RPMI8226 (cell line): ENCODE results near the gene SKIC3.

Experiments
- DNase-seq: peaks from one replicate; pipeline ENCODE4 v3.0.0-alpha.2; 2015

SKIC3 gene

DNA sequence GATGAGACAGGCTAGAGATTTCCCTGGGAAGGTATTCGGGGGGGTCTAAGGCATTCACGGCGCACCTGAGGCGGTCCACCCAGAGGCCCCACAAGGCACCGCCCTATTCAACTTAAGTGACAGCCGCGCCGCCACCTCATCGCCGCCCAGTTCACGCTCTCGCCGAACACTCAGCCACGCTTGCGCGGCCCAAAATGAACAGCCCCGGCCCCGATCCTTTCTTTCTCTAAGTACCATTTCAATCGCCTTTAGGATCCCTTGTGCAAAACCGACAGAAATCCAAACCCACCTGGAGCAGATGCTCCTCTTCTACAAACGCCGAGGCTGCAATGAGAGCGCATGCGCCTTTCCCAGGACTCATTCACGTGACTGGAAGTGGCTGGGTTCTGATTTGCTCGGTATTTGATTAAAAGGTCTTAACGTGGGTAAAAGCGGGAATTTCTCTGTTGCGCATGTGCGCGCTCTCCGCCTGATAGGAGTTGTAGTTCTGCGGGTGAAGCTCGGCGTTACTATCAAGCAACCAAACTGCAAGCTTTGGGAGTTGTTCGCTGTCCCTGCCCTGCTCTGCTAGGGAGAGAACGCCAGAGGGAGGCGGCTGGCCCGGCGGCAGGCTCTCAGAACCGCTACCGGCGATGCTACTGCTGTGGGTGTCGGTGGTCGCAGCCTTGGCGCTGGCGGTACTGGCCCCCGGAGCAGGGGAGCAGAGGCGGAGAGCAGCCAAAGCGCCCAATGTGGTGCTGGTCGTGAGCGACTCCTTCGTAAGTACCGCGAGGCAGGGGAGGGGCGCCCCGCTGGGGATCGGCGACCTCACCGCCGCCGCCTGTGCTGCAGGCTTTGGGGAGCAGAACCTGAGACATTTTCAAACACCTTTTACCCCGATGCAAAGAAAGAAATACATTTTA is at the start of gene SKIC3, which contains the start of gene ARSK:
SKIC3 (minus strand) TSS at position 331 of the 902 bp plus-strand sequence. CDS start 7,827 bp downstream, outside the sequence.
ARSK (plus strand) TSS at position 455 of the 902 bp plus-strand sequence; CDS start at position 633, 178 bp downstream.
- peak; percentile 99 for DNase-seq

DNA sequence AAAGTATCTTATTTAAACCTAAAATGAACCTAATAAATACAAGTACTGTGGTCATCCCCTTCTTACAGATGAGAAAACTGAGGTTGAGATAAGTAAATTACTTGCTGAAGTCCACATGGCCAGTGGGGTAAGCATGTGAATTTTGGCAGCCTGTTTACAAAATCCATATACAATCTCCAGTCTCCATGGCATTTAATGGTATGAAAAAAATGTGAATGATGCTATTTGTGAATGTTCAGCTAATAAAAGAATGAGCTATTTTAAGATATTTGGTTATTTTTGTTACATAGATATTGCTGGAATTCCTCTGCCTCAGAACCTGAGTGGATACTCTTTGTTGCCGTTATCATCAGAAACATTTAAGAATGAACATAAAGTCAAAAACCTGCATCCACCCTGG is 45.8 kb upstream of the SKIC3 start:
- DNase-seq = no peak

DNA sequence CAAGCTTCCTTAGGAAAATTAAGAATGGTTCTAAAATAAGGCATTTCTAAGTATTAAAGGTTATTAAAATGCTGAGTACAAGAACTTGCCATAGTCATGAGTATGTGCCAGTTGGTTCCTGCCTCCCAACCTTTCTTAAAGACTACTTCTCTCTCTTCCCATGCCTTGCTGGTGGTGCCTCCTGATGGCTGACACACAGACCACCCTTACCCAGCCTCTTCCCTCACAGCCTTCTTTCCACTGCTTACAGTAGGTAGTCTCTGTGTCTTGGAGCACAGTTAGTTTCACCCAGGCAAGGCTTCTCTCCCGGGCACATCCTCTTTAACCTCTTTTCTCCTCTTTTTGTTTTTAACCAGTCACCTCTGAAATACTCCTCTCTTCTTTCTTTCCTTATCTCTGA is 44.5 kb upstream of the SKIC3 start:
- no peak for DNase-seq

- no peak for DNase-seq
These were observed 40.6 kb upstream of the SKIC3 start for GRCh38 chr5:95595289-95595931.

DNA sequence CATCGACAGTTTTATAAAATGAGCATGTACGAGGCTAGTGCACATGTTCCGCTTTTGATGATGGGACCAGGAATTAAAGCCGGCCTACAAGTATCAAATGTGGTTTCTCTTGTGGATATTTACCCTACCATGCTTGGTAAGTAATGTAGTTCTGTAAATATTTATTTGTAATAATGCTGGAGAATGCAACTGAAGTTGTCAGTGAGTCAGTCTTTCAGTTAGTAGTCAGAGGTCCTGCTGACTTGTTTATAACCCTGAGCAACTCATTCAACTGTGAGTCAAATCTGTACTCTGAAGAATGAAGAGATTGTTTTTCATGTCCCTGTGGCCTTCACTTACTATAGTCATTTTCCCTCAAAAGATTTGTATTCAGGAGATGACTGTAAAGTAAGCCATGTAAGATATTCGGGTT is 36.7 kb upstream of the SKIC3 start:
- no peak for DNase-seq

DNA sequence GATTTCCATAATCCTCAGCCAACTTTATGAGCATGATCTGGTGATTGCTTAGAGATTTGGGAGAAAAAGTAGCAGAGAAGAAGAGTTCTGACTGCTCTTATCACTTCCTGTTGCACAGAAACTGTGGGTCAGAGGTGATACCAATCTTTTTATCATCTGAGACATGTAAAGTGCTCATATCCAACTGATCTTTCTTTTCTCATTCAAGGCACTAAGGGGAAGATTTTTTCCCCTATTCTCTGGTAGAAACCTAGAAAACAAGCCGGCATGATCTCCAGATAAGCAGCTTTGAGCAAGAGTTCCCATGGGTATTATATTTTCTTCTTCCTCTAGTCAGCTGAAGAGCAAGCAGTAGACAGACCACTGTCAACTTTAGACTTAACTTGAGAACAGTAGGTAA is 36.1 kb upstream of the SKIC3 start:
- no peak for DNase-seq

DNA sequence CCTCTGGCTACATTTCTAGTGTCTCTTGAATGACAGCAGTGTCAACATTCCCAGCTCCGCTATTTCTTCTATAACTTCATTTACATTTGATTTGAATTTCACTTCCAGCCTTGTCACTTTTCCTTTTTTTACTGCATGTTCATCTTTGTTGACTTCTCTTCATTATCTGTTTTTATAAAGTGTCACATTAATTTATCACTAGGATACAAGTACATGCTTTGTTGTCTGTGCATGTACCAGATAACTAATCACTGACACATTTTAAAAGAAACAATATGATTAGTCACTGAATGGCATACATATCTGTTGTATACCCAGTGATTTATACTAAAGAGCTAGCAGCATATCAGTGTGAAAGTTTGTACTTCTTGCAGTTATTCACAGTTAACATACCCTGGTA is 29.2 kb upstream of the SKIC3 start:
- DNase-seq = no peak

DNA sequence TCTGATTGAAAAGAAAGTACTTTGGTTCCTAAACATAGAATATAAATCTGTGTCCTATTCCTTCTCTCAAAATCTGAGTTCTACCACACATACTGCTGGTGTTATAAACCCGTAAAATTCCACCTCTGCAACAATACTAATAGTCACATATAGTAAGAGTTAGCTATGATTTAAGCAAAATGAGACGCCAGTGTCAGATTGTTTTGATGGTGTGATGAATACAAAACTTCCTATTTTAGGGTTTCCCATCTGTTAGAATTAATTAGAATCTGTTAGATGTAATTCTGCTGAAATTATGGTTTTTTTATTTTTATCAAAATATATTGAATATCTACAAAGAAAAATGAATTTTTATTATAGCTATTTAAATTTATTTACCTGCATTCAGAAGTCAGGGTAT is 26.8 kb upstream of the SKIC3 start:
- DNase-seq = no peak

- DNase-seq = no peak
These were observed 17.2 kb upstream of the SKIC3 start for GRCh38 chr5:95572016-95572415.

DNA sequence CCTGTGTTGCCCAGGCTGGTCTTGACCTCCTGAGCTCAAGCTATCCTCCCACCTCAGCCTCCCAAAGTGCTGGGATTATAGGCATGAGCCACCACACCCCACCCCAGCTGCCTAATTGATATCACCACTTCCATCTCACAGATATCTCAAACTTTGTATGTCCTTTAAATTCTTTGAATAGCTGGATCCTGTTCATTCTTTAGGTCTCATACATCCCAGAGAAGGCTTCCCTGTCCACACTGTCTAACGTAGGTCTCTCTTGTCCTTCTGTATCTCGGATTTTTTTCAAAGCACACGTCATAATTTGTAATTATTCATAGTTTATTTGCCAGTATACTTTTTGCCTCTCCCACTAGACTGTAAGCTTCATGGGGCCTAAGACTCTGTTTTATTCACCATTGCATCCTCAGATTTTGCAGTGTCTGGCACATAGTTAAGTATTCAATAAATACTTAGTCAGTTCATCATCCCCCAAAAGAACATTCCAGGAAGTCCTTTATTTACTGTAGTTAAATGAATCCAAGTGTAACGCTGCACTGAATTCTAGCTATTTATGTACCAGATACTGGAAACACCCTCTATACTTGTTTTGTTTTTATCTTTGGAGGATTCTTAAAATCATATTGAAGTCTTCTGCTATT is 10.6 kb upstream of the SKIC3 start:
- no peak for DNase-seq

GRCh38 chr5:95564450-95564849 is 9.7 kb upstream of the SKIC3 start:
- peak; percentile 92 for DNase-seq

GRCh38 chr5:95563367-95563766 is 8.6 kb upstream of the SKIC3 start:
- DNase-seq = no peak

DNA sequence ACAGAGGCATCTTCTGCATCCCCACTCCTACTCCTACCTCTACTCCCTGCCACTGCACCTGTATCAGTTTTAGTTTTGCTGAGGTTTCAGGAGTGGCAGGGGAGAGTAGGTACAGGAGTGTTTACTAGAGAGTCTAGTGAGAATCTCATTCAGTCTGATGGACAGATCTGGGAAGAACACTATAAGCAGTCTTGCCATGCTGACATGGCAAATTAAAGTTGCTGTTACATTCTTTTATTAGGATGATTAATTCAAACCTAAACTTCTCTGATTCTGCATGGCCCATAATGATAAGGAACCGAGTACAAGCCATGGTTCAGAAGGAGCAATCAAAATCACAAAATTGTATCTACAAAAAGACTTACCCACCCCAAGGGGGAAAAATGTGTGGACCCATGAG is 7.5 kb upstream of the SKIC3 start:
- peak; percentile 19 for DNase-seq

GRCh38 chr5:95557841-95558240 is 3.1 kb upstream of the SKIC3 start:
- DNase-seq = no peak

DNA sequence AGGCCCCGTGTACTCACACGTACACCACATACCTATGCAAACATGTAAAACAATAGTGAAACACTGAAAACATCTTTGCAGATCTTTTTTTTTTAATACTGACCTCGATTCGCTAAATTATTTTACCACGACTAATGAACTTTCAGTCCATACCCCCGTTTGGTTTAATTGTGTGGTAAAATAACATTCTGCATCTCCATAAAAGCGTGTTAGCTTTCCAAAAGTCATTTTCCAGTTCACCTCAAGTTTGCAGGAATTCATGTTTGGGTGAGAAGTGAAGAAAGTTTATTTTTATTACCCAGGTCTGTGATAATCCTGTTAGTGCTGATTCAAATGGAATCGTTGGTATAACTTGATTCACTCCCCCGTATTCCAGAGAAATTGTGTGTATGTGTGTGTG is 776 bp upstream of the SKIC3 start:
- no peak for DNase-seq

GRCh38 chr5:95554331-95554646 is 488 bp downstream of the SKIC3 start:
- DNase-seq = no peak

DNA sequence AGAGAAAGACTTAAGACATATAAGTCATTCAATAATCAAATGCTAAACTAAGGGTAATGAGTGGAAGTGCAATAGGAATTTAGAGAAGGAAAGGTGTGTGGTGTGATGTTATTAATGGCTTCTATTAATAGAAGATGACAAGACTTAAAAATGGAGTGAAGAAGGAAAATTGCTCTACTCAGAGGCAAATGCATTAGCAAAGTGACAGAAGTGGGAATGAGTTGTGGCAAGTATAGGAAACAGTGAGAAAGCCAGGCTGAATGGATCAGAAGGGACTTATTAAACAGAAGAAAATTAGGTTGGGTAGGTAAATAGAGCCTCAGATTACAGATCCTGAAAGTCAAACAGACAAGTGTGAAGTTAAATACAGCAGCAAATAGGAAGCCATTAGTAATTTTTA is 5.7 kb downstream of the SKIC3 start:
- DNase-seq = no peak

- peak; percentile 13 for DNase-seq
These were observed 11.6 kb downstream of the SKIC3 start for GRCh38 chr5:95543017-95543705.

GRCh38 chr5:95537501-95537900 is 17.3 kb downstream of the SKIC3 start:
- DNase-seq = no peak

DNA sequence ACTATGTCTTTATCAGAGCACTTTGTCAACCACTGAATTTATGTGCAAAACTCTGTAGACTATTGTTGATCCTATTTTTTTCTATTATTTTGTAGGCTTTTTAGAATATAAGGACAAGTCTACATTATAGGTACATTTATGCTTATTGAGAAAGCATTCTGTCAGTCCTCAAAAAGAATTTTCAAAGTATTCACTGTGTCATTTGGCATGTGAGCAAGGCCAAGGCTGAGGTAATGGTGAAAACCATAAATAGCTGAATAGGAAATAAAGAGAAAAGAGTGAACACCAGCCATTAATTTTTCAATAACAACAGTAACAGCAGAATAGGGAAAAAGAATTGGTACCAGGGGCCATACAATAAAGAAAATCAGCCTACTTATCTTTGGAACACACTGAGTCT is 21.0 kb downstream of the SKIC3 start:
- no peak for DNase-seq

GRCh38 chr5:95533106-95533505 is 21.7 kb downstream of the SKIC3 start:
- no peak for DNase-seq

DNA sequence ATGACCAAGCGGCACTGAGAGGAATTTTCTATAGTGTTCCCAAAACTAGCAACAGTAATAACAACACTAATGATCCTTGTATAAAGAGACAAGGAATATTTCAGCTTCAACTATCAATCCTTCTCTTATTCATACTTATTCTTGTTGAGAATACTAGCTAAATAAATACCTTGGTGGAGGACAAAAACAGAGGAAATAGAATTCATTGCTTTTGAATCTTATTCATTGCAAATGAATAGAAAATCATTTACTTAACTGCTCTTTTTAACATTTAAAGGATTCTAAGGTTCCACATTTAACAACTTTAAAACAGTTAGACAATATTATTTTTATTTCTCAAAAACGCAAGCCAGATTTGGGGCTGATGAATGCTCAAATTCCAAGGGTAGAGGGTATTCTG is 22.4 kb downstream of the SKIC3 start:
- DNase-seq = no peak

DNA sequence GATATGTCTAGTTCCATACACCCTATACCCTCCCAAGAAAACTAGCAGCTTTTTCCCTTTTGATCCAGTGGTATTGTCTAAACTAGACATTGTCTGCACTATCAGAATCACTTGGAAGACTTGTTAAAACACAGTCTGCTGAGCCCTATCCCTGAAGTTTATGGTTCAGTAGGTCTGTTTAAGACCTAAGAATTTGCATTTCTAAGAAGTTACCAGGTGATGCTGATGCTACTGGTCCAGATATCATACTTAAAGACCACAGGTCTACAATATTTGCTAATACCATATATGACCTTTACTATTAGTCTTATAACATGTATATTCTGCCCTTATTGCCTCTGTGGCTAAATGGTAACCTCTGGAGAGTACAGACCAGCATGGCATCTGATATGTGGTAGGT is 23.3 kb downstream of the SKIC3 start:
- DNase-seq = no peak
